Body of pancreas (tissue), 4 donors: ENCODE data around the gene PNO1.

ENCODE experiments used
- POLR2A ChIP-seq, 3 donors: fragments of 450-650 bp; IDR thresholded peaks; one replicate each; pipeline ENCODE4 v1.6.1; 2016; ENCODE audit warnings: antibody characterized with exemption in 3 of 3, mild to moderate bottlenecking in 2 of 3
- TF ChIP-seq, protein P1 (sequence below), 7 experiments: fragments of 450-650 bp in 4 of 7; fragments of 200-600 bp in 3 of 7; sonication (generic) in 3 of 7; IDR thresholded peaks; one replicate each; pipeline ENCODE4 v1.5.1; 2016 to 2019; ENCODE audit warnings: antibody characterized with exemption in 7 of 7

DNA sequence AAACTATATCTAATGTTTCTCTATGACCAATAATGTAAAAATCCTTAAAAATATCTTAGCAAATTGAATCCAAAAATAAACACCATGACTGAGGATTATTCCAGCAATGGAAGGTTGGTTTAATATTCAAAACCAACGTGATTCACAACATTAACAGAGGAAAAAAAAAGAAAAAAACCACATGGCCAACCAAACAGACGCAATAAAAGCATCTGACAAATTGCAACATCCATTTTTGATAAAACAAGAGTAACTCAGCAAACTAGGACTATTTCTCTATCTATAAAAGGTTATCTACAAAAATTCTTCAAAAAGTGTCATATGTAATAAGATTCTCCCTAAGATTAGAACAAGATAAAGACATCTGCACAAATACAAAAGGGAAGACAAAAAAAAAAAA is 65.7 kb downstream of the PNO1 start:
- TF ChIP-seq, protein P1, sequence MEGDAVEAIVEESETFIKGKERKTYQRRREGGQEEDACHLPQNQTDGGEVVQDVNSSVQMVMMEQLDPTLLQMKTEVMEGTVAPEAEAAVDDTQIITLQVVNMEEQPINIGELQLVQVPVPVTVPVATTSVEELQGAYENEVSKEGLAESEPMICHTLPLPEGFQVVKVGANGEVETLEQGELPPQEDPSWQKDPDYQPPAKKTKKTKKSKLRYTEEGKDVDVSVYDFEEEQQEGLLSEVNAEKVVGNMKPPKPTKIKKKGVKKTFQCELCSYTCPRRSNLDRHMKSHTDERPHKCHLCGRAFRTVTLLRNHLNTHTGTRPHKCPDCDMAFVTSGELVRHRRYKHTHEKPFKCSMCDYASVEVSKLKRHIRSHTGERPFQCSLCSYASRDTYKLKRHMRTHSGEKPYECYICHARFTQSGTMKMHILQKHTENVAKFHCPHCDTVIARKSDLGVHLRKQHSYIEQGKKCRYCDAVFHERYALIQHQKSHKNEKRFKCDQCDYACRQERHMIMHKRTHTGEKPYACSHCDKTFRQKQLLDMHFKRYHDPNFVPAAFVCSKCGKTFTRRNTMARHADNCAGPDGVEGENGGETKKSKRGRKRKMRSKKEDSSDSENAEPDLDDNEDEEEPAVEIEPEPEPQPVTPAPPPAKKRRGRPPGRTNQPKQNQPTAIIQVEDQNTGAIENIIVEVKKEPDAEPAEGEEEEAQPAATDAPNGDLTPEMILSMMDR (IDR thresholded peaks at IDR 0.05) = no peak
- no peak for TF ChIP-seq POLR2A (IDR thresholded peaks at IDR 0.05)
